HL-60/S4 treated with phorbol 12-myristate 13-acetate at 8.2 ng/mL for 4 days and 3 days (cell line): Measurements from ENCODE around the gene CNEP1R1.

Experiments
- in situ Hi-C: fragments of 300-500 bp; cut with MboI; formaldehyde crosslinking; loops from 2 replicates; pipeline ENCODE4 v1.15.0; 2022; ENCODE audit warnings: low sequenced_read_pairs

Gene CNEP1R1

DNA sequence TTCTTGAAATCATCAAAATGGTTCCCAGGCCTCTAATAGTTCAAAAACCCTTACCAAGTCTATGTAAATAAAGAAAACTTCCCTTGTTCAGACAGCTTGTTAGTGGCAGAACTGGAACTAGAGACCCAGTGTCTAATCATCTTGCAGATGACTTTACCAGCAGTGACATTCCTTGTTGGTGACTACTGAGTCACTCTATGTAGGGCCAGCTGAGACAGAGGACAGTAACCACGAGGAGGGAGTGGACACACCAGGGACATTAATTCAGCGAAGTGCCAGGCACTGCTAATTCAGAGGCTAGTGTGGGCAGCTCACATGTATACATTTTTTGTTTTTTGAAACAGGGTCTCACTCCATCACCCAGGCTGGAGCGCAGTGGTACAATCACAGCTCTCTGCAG lies 34.6 kb downstream of the CNEP1R1 start:
- in situ Hi-C loops: no loop called here

DNA sequence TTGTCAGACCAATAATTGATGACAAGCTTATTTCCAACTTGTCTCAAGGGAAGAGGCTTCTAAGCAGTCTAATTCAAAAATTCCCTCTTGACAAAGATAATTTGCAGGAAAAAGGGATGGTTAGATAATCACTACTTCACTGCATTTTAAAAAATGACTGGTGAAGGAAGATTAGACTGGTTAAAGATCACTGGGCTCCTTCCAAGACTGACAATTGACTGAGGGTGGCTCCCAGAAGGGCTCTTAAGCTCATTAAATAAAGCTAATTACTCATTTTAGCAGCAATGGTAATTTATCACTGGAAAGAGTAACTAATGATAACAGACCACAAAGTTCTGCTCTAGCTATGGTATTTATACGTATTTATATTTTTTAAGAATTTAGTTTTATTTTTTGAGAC lies 36.3 kb downstream of the CNEP1R1 start:
- in situ Hi-C loops: no loop called here

DNA sequence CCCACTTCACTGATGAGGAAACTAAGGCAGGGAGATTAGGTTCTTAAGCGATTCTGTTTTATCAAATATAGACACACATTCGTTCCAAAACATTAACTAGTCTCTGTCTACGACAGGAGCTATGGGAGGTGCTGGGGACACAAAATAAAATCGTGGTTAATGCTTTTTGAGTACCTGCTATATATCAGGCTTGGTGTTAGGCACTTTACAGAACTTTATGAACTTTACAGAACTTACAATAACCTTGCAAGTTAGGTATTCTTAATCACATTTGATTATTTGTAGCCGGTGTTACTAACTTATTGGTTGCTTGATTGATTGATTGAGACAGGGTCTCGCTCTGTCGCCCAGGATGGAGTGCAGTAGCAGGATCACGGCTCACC lies 40.2 kb downstream of the CNEP1R1 start:
- in situ Hi-C loops: no loop called here

DNA sequence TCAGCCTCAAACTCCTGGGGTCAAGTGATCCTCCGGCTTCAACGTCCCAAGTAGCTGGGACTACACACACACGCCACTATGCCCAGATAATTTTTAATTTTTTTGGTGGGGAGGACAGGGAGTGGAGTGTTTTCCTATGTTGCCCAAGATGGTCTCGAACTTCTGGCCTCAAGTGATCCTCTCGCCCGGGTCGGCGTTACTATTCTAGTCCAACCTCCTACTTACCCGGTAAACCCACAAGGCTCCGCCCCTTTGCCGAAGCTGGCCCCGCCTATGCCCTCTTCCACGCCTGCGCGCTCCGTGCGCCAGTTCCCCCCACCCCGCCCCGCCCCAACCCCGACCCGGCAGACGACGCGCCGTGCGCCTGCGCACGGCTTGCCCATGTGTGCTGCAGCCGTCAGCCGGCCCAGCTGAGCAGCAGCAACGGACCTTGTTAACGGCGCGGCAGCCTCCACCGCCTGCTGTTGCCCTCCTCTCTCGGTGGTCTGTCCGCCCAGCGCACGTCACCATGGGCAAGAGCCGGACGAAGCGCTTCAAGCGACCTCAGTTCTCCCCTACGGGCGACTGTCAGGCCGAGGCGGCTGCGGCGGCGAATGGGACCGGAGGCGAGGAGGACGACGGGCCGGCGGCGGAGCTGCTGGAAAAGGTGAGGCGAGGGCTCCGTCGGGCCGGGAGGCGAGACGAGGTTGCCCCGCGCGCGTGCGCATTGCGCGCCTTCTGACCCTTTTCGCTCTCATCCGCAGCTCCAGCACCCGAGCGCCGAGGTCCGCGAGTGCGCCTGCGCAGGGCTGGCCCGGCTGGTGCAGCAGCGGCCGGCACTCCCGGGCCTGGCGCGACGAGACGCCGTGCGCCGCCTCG lies 40.8 kb downstream of the CNEP1R1 start, which contains the start of gene HEATR3:
Gene HEATR3 (plus strand): TSS at position 347 of the 858 bp plus-strand sequence. CDS start 162 bp downstream, at position 509.
- in situ Hi-C loops: no loop called here

DNA sequence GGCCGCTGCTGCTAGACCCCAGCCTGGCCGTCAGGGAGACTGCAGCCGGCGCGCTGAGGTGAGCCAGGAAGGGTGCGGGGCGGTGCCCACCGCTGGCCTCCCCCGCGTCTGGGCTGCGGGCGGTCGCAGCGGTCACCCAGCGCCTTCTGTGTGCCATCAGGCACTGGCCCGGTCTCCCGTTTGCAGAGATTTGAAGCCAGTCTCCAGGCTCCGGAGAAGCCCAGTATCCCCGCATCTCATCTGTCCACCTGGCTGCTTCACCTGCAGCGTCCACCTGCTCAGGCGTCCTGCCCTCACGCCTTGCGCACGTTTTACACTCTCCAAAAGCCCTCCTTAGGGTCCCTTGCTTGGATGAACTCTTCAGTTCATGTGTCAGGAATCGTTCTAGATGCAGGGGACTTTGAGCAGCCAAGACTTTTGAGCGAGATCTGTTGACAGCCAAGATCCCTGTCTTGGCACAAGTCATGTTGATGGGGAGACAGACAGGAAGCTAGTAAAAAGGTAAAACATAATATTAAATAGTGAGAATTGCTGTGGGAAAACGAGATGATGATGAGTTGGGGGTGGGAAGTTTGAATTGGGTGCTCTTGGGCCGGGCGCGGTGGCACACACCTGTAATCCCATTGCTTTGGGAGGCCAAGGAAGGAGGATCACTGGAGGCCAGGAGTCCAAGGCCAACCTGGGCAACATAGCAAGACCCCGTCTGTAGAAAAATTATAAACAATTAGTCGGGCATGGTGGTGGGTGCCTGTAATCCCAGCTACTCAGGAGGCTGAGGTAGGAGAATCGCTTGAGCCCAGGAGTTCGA lies 41.7 kb downstream of the CNEP1R1 start:
- in situ Hi-C loops: no loop called here

DNA sequence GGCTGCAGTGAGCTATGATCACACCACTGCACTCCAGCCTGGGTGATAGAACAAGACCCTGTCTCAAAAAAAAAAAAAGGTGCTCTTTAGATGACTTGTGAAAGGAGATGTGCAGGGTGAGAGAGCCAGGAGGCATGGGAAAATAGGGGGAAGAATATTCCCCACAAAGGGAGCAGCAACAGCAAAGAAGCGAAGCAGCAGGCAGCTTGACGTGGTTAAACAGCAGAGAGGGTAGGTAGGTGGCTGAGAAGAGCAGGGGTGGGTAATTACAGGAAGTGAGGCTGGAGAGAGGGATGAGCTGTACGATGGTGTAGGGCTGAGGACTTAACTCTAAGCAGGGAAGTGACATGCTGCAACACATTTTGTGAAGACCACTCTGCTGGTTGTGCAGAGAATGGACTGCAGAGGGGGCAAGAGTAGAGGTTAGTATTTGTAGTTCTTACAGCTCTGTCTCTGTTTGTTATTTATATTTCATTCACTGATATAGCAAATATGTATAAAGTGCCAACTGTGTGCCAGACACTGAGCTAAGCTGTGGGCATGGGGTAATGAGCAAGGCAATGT lies 42.3 kb downstream of the CNEP1R1 start:
- in situ Hi-C loops: no loop called here

DNA sequence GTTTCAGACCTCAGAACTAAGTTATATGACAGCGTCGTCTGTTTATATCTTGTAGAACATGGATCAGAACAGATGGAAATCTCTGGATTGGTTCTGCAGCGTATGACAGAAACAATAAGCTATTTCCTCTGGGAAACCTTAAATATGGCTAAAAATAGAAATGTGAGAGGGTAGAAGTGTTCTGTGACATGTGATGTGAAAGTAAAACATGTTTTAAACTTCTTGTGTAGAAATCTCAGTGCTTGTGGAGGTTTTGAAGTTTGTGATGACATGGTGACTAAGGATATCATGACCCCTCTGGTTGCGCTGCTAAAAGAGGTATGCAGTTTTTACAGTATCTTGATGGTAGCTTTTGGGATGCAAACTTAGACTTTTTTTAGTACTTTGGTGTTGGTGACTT lies 43.5 kb downstream of the CNEP1R1 start:
- in situ Hi-C loops: no loop called here

DNA sequence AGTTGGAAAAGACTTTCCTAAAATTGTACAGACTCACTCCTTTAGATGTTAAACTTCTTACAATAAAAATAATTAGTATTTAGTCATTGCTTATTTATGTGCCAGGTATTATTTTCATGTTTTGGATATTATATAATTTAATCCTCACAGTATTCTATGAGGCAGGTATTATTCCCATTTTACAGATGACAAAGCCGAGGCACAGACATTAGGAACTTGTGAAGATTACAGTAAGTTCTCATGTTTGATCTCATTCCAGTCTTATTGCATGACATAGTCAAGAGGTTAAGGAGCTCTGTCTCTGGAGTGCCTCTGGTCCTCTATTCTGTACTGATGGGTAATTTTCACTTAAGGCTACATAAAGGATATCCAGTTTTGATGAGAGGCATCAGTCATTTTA lies 44.0 kb downstream of the CNEP1R1 start:
- in situ Hi-C loops: no loop called here

DNA sequence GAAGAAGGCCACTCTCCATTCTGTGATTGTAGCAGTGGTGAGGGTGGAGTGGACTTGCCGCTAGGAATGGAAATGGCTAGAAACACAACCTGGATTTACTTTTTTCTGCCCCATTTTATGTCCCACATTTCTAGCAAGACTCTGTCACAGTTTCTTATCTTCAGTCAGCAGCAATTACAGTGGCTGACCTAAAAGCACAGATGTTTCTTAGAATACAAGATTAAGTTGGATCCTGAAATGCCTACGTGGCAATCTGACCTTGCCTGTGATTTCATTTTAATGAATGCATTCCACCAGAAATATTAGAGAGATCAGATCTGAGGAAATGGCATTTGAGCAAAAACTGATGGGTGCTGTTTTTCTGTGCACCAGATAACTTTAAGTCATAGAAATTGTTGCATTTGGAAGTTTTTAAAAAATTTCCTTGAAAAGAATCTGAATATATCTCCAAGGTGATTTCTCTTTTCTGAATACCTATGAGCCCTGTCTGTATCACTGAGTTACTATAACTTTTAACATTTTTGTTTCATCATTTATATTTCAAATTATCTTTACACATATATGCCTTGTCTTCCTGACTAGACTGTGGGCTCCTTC lies 46.1 kb downstream of the CNEP1R1 start:
- in situ Hi-C loops: no loop called here

DNA sequence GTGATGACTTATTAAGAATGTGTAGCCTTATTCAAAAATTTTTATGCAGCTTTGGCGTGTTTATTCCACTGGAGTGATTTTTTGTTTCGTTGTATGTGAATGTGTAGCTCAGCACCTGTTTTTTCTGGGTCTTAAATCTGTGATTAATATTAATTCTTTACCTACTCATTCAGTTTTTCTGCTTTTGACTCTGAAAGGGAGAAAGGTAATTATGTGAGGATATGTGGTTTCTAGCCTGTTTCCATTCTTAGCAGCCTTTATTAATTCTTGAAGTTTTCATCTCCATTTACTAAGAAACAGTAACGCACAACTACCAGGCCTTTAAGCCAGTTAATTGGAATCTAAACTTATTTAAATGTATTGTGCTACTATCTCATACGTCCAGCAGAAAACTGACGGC lies 47.7 kb downstream of the CNEP1R1 start:
- in situ Hi-C loops: no loop called here

DNA sequence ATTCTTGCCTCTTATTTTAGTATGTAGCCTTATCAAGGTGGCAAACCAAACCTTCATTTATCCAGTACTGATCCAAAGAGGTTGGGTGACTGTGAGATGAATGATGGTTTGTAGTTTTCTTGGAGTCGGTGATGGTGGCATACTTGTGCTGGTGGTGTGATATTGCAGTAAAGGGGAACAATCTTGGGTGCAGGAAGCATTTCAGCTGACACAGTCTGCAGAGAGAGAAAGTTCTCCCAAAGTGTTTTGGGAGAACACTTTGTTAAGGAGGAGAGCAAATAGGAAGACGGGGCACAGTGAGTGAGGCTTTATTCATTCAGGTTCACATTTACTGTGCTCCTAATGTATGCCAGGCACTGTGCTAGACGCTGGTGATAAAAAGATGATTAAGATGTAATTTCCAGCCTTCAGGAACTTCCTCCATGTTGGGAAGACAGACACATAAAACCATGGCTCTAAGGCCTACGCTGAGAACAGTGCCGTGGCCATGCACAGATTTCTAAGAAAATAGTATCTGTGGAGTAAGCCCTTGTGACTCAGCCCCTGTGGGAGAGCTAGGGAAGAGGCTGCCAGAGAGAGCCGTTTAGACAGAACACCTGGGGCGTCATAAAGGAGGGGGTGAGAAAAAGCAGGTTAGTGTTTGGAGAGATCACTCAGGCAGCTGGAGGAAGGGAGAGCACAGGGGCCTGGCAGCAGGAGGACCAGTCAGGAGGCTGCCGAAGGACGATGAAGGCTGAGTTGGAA lies 54.5 kb downstream of the CNEP1R1 start:
- in situ Hi-C loops: no loop called here

DNA sequence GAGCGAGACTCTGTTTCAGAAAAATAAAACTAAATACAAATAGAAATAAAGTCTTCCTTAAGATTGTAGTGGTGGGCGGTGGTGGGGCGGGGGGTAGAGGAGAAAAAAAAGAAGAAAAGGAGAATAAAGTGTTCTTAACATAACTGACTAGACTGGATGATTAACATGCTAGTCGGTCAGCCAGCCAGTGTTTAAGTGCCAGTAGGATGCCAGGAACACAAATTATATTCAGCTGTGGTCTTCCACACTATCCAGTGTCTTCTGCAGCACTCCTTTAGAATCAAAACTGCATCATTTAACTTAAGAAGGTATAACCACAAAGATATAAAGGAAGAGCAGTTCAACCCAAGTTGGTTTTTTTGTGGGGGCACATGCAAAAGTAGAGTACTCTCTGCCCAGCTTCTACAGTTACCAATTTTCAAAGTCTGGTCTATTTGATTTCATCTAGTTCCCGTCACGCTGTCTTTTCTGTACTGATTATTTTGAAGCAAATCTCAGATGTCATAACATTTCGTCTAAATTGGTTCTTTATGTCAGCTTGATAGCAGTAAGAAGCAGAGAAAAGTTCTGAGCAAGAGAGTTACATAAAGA lies 56.5 kb downstream of the CNEP1R1 start:
- in situ Hi-C loops: no loop called here

DNA sequence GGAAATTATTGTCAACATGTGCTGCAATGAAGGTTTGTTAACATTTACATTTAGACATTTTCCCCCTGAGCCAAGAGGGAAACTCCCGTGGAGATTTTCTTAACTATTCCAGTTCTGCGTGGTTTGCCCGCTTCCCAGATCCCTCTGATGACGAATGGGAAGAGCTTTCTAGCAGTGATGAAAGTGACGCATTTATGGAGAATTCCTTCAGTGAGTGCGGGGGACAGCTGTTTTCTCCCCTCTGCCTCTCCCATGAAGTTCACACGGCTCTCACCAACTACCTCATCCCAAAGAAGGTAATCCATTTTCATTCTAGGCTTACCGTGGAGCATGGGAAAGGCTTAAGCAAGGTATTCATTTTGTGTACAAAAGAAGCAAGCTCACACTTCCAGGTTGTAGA lies 59.0 kb downstream of the CNEP1R1 start:
- in situ Hi-C loops: no loop called here

DNA sequence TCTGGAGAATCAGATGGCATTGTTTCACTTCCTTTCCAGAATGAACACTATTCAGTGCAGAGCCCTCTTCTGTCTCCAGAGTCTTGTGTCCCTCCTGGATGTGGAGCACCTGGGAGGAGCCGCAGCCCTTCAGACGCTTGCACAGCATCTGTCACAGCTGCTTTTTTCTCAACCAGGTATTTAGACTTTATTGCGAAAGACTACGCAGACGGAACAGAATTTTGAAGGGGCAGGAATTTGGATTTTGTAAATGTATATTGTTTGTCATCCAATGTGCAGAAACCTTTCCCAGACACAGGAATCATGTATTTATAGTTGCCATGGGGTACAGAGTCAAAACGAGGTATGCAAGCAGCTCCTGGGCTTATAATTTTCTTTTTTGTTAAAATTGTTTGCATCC lies 61.2 kb downstream of the CNEP1R1 start:
- in situ Hi-C loops: no loop called here
